ENCODE data around the gene COL11A1.

- no peak for TF ChIP-seq CTCF (conservative IDR thresholded peaks at IDR 0.05)
- no peak for TF ChIP-seq ZFX (IDR thresholded peaks at IDR 0.05)
Observed at GRCh38 chr1:102919659-102920058, 188.7 kb downstream of the COL11A1 start.
